ENCODE data around the gene NFASC. TPM values are rescaled to one million over a fixed set of nuclear protein-coding genes. Genes with fewer than 3 reads are reported as not detected.
A peak's percentile ranks its signal among the peaks of the same experiment; 100 is the strongest.

NFASC gene
- total and polyA plus RNA-seq, 8 donors: 1.1 to 54.2 (median 13.3) TPM

DNA sequence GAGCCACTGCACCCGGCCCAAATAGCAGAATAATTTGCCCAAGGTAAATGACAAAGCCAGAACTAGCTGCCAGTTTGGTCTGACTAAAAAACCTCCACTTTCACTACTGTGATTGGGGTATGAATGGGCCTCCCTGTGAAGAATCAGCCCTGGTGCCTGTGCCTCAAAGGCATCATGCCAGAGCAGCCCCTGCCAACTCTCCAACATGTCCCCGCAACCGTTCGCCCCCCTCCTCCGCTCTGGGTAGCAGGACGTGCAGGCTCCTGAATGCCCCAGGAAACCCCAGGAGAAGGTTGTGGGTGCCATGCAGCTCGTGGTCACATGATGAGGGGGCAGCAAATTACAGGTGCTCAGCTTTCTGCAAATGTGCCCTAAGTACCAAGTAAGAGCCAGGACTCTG, 157.7 kb downstream of the NFASC start:
- no peak for DNase-seq
- no peaks in the 10 kb centered on the region for H3K4me1 ChIP-seq
- no peaks in the 10 kb centered on the region for H3K36me3 ChIP-seq
- H3K27ac ChIP-seq: no peak overlapping the region
- H3K4me3 ChIP-seq: no peak overlapping the region
- H3K27me3 ChIP-seq: peaks cover 0 to 57% (median 0%) of the 10 kb centered on the region in 3 donors
- intact Hi-C loops (cut with DNase I; ENCODE audit: low total_unique reads): no loop called here
- H3K9me3 ChIP-seq: no peaks in the 10 kb centered on the region
- WGBS, 5 donors: 74 to 81% (median 76%) methylated on average over 7 of the region's 7 CpGs
- TF ChIP-seq EP300 (IDR thresholded peaks at IDR 0.05) (no peak), POLR2A (IDR thresholded peaks at IDR 0.05) (no peak)
- TF ChIP-seq, protein P1, sequence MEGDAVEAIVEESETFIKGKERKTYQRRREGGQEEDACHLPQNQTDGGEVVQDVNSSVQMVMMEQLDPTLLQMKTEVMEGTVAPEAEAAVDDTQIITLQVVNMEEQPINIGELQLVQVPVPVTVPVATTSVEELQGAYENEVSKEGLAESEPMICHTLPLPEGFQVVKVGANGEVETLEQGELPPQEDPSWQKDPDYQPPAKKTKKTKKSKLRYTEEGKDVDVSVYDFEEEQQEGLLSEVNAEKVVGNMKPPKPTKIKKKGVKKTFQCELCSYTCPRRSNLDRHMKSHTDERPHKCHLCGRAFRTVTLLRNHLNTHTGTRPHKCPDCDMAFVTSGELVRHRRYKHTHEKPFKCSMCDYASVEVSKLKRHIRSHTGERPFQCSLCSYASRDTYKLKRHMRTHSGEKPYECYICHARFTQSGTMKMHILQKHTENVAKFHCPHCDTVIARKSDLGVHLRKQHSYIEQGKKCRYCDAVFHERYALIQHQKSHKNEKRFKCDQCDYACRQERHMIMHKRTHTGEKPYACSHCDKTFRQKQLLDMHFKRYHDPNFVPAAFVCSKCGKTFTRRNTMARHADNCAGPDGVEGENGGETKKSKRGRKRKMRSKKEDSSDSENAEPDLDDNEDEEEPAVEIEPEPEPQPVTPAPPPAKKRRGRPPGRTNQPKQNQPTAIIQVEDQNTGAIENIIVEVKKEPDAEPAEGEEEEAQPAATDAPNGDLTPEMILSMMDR (IDR thresholded peaks at IDR 0.05): no peak

GRCh38 chr1:205028924-205029323, 158.3 kb downstream of the NFASC start:
- intact Hi-C loops (cut with DNase I; ENCODE audit: low total_unique reads): no loop called here
- Histone ChIP-seq H3K9me3 (no peaks in the 10 kb centered on the region), H3K36me3 (no peaks in the 10 kb centered on the region), H3K27me3 (peaks cover 0 to 57% (median 0%) of the 10 kb centered on the region in 3 donors), H3K4me1 (no peaks in the 10 kb centered on the region), H3K4me3 (no peak overlapping the region), H3K27ac (no peak overlapping the region)
- 42 to 60% (median 54%) methylated on average over 4 of the region's 4 CpGs for WGBS, 5 donors
- TF ChIP-seq, protein P1 (IDR thresholded peaks at IDR 0.05): no peak
- no peak for TF ChIP-seq POLR2AphosphoS5 (IDR thresholded peaks at IDR 0.05)
- no peak for TF ChIP-seq EP300 (IDR thresholded peaks at IDR 0.05)
- no peak for TF ChIP-seq POLR2A (IDR thresholded peaks at IDR 0.05)
- DNase-seq: no peak

GRCh38 chr1:205030241-205030640, 159.6 kb downstream of the NFASC start:
- no peak for TF ChIP-seq EP300 (IDR thresholded peaks at IDR 0.05)
- no peak for TF ChIP-seq POLR2AphosphoS5 (IDR thresholded peaks at IDR 0.05)
- H3K4me3 ChIP-seq: no peak overlapping the region
- peak in 1 of 2 donors; percentile 58 for DNase-seq
- intact Hi-C loops (cut with DNase I; ENCODE audit: low total_unique reads): no loop called here
- WGBS, 5 donors: 54 to 70% (median 59%) methylated on average over 6 of the region's 6 CpGs
- no peaks in the 10 kb centered on the region for H3K36me3 ChIP-seq
- peaks cover 0 to 57% (median 0%) of the 10 kb centered on the region in 3 donors for H3K27me3 ChIP-seq
- no peak overlapping the region for H3K27ac ChIP-seq
- no peaks in the 10 kb centered on the region for H3K9me3 ChIP-seq
- no peaks in the 10 kb centered on the region for H3K4me1 ChIP-seq

DNA sequence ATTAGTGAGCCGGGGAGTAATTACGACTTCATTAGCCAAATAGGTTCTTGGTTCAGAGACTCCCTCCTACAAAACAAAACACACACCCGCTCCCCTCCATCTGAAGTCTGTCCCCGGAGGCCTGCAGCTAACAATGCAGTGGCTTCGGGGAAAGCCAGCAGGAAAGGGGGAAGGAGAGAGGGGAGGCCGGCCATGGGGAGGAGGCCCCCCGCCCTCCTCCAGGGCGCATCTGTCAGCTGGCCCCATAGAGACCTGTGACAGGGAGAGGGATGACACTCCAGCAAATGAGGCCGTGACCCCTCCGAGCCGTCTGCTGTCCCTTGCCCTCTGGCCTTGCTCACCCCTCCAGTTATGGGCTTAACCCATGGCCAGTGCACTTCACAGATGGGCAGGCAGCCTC, 160.2 kb downstream of the NFASC start:
- Histone ChIP-seq H3K27me3 (peaks cover 0 to 57% (median 0%) of the 10 kb centered on the region in 3 donors), H3K4me1 (no peaks in the 10 kb centered on the region), H3K27ac (no peak overlapping the region), H3K4me3 (no peak overlapping the region), H3K36me3 (no peaks in the 10 kb centered on the region), H3K9me3 (no peaks in the 10 kb centered on the region)
- DNase-seq: no peak
- 49 to 70% (median 60%) methylated on average over 6 to 11 of the region's 11 CpGs for WGBS, 5 donors
- TF ChIP-seq POLR2AphosphoS5 (IDR thresholded peaks at IDR 0.05) (no peak), EP300 (IDR thresholded peaks at IDR 0.05) (no peak), POLR2A (IDR thresholded peaks at IDR 0.05) (no peak)
- TF ChIP-seq, protein P1 (IDR thresholded peaks at IDR 0.05): no peak
- intact Hi-C loops (cut with DNase I; ENCODE audit: low total_unique reads): no loop called here

DNA sequence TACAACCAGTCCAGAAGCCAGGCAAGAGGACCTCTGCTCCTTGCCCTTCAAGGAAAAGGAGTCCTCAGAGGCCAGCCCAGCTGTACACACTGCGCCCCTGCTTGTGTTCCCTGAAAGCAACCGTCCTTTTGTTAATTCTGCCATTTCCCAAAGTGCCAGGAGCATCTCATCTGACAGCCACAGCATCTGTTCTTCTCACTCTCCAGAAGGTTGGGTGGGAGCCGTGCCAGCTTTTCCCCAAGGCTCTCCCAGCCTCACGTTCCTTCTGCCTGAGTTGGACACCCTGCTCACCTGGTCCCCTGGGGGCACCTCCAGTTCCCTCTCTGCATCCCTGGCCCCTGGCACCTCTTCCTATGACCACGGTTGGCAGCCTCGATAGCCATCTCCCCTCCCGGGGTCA, 161.8 kb downstream of the NFASC start:
- intact Hi-C loops (cut with DNase I; ENCODE audit: low total_unique reads): no loop called here
- WGBS, 5 donors: 71 to 87% (median 84%) methylated on average over 7 of the region's 7 CpGs

More for the DNA sequence above, 161.8 kb downstream of the NFASC start:
- Histone ChIP-seq H3K36me3 (no peaks in the 10 kb centered on the region), H3K27me3 (peaks cover 0 to 45% (median 0%) of the 10 kb centered on the region in 3 donors), H3K27ac (no peak overlapping the region), H3K9me3 (no peaks in the 10 kb centered on the region), H3K4me1 (no peaks in the 10 kb centered on the region), H3K4me3 (no peak overlapping the region)
- DNase-seq: no peak
- no peak for TF ChIP-seq POLR2A (IDR thresholded peaks at IDR 0.05)
- TF ChIP-seq POLR2AphosphoS5 (IDR thresholded peaks at IDR 0.05): no peak
- no peak for TF ChIP-seq EP300 (IDR thresholded peaks at IDR 0.05)
- TF ChIP-seq, protein P1 (IDR thresholded peaks at IDR 0.05): no peak
